GM21576 (cell line): ENCODE results near the gene OR1F1.
"Not testable (repeated sequence)": the region's sequence is repeated elsewhere in the genome, so short reads cannot be mapped to it uniquely, and the experiment has no call there.

Source experiments
- ATAC-seq: cut with Tn5 transposase; IDR thresholded peaks from one replicate; pipeline ENCODE4 v1.9.1; 2021; ENCODE audit warnings: mild to moderate bottlenecking, moderate library complexity; ENCODE audit not compliant: unreplicated experiment

The OR1F1 gene

GRCh38 chr16:3173892-3174617 is 13.9 kb upstream of the OR1F1 start:
- ATAC-seq, result no peak

GRCh38 chr16:3174618-3175148 is 13.3 kb upstream of the OR1F1 start:
- no peak for ATAC-seq

DNA sequence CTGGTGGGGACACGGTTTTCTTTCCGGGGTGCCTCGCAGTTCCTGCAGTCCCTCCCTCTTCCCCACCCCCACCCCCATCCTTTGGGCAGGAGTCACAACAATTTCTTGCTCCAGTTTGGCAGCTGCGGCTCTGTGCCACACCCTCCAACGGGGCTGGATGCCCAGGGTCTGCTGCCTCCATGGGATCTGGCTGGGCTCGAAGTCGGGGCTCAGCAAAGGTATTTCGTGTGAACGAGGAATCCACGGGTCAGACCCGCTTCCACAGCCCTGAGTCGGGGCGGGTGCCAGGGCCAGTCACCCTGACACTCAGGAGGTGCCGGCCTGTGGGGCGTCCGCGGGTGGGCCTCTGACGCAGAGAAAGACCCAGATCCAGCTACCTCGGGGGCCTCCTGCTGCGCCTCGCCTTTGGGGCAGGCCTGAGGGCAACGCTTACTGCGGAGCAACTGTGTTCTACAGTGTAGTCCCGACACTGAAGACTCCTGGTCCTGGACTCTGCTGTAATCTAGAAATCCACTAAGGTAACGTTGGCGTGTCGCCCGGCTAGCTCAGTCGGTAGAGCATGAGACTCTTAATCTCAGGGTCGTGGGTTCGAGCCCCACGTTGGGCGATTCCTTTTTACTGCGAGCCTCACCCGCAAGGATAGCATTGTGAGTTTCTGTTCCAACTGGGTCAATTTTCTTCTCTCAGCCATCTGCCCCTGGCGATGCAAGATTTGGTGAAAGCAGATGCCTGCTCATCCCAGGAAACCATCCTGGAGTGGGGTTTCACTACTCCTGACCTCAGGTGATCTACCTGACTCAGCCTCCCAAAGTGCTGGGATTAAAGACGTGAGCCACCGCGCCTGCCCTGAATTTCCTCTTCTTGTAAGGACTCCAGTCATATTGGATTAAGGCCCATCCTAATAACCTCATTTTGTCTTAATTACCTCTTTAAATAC is 12.6 kb upstream of the OR1F1 start:
- ATAC-seq, result no peak

- ATAC-seq, result no peak
Observed at GRCh38 chr16:3179651-3180050, 8.4 kb upstream of the OR1F1 start.

GRCh38 chr16:3180445-3180878 is 7.5 kb upstream of the OR1F1 start:
- no peak for ATAC-seq

DNA sequence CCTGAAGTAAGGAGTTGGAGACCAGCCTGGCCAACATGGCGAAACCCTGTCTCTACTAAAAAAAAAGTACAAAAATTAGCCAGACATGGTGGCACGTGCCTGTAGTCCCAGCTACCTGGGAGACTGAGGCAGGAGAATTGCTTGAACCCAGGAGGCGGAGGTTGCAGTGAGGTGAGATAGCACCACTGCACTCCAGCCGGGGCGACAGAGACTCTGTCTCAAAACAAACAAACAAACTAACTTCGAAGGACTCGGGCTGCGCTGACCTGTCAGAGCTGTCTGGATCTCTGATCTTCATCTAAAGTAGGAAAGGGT is 5.8 kb upstream of the OR1F1 start:
- ATAC-seq, result not testable (repeated sequence)

DNA sequence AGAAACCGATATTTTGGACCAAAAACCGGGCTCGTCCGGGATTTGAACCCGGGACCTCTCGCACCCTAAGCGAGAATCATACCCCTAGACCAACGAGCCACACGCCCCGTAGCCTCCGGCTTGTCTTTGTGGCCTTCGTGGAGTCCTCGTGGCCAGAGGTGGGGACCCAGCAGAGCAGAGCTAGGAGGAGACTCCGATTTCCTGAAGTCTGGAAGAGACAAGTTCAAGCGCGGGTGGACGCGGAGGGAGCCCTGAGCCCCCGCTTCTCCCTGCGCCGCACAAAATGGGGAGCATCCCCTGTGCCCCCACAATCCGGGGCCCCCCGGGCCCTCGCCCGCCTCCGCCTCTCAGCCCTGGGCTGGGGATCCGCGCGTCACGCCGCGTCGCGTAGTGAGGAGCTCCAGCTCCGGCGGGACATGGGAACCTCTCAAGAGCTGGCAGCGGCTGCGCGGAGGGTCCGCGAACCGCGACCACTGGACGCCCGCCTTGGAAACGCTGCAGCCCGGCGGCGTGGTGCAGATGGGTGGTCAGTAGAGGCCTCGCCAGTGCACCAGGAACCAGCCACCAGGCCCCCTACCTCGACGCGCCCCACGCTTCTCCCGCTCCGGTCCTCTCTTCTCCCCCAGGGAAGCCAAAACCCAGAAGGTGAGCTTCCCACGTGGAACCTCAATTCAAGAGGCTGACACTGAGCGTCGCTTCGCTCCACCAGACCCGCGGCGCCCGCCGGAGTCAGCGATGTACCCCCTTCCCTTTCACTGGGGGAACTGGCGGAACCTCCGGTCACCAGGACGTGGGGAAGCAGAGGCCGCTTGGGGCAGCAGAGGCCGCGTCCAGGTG is 5.2 kb upstream of the OR1F1 start:
- no peak for ATAC-seq

DNA sequence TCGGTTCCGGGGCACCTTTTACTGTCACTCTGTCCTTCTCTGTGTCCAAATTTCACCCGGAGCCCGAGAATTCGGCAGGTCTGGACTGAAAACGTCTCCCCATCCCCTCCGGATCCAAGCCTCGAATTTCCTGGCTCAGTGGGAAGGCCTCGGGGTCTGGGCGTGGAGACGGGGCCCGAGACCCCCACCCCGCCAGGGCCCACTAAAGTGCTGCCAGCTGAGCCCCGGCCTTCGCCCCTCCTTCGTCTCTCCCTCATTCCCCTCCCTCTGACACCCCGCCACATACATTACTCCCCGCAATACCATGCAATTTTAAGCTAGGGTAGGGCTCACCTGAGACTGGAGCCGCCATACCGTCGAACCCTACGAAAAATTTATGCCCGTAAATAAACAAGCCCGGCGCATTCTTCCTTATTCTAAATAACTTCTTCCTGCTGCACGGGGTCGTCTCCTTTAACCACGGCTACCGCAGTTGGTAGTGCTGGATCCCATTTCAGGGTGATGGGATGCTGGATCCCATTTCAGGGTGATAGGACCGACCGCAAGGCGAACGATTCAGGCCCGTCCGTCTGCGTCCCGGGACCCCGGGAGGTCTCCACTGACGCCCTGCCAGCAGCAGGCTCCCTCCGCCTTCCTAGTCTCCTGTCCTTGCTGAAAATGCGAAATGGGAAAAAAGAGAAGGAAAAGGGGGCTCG is 4.4 kb upstream of the OR1F1 start:
- ATAC-seq, result no peak

DNA sequence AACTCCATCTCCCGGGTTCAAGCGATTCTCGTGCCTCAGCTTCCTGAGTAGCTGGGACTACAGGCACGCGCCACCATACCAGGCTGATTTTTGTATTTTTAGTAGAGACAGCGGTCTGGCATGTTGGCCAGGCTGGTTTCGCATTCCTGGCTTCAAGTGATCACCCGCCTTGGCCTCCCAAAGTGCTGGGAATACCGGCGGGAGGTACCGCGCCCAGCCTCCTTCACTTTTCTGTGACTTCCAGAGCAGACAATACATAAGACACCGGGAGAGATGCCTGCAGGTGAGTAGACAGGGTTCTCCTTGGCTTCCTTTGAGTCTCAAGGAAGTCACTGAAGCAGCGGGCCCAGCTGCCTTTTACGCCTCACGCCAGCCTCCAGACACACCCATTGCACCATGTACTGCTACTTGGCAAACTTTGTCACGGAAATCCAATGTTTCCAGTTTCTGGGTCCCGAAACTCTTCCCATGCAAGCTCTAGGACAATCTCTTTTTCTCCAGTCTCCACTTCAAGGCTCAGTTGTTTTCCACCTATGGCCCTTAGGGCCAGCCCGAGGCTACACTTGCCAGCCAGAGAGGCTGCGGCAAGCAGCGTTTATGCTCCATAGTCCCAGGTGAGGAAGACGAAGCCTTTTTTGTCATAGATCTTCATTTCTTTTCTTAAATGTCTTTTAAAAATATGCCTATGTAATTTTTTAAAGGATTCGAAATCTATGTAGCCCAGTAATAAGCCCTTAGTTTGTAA is 886 bp upstream of the OR1F1 start:
- no peak for ATAC-seq

- no peak for ATAC-seq
Observed at GRCh38 chr16:3188675-3188924, 596 bp downstream of the OR1F1 start.

DNA sequence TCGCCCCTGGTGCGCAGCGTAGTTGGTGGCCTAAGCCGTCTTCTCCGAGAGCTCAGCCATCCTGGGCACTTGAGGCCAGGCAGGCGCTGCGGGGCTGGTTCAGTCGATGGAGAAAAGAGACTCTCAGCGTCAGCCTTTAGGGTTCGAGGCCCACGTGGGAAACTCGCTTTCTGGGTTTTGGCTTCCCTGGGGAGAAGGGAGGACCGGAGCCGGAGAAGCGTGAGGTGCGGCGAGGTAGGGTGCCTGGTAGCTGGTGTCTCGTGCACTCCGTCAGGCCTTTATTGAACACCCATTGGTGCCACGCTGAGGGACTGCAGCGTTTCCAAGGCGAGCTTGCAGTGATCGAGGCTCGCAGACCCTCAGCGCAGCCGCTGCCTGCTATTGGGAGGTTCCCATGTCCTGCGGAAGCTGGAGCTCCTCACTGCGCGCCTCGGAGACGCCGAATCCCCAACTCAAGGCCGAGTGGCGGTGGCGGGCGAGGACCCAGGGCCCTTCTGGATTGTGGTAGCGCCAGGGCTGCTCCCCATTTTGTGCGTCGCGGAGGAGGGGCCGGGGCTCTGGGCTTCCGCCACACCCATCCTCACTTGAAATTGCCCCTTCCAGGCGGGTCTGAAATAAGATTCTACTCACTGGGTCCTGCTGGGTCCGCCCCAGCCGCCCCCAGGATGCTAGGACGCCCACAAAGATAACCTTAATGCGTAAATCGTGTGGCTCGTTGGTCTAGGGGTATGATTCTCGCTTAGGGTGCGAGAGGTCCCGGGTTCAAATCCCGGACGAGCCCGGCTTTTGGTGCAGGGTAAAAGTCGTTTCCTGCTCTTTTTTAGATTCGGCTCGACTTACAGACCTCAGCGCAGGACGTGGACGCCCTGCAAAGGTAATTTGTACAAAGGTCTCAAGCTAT is 1.2 kb downstream of the OR1F1 start:
- no peak for ATAC-seq

- ATAC-seq, result no peak
Observed at GRCh38 chr16:3189869-3190268, 1.9 kb downstream of the OR1F1 start.

DNA sequence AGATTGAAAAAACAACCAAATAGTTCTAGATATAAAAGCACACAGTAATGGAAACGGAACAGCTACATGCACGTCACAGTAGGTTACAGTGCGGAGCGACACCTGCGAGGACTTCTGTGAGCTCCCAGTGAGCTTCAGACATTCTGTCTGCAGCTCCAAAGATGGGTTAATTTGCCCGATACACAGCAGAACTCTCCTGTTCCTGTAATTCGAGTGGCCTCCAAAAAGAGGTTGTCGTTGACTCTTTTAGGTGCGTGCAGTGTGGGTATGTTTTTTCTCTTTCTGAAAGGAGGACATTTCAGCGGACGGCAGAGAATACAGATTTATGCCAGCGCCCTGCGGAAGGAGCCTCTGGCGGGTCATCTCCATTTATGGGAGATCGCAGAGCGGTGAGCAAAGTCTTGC is 2.9 kb downstream of the OR1F1 start:
- ATAC-seq, result no peak

DNA sequence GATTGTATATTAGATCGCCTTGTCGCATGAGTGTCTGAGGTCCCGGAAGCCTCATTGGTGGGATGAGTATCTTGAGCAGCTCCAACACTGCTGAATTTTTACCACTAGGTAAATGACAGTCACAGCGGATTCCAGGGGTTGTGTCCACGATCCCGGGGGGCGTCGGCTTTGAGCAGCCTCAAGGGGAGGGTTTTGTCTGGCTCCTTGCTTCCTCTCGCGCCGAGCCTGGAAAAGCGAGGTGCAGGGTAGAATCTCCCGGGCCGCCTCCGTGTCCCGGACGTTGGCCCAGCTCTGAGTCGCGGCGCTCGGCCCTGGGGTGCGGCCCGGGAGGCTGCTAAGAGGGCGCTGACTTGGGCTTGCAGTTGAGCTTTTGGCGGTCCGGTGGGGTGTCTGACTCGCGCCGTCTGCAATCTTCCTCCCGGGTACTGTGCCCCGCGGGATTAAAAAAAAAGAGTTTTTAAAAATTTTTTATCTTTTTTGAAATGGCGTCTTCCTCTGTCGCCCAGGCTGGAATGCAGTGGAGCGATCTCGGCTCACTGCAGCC is 4.5 kb downstream of the OR1F1 start:
- ATAC-seq, result no peak

DNA sequence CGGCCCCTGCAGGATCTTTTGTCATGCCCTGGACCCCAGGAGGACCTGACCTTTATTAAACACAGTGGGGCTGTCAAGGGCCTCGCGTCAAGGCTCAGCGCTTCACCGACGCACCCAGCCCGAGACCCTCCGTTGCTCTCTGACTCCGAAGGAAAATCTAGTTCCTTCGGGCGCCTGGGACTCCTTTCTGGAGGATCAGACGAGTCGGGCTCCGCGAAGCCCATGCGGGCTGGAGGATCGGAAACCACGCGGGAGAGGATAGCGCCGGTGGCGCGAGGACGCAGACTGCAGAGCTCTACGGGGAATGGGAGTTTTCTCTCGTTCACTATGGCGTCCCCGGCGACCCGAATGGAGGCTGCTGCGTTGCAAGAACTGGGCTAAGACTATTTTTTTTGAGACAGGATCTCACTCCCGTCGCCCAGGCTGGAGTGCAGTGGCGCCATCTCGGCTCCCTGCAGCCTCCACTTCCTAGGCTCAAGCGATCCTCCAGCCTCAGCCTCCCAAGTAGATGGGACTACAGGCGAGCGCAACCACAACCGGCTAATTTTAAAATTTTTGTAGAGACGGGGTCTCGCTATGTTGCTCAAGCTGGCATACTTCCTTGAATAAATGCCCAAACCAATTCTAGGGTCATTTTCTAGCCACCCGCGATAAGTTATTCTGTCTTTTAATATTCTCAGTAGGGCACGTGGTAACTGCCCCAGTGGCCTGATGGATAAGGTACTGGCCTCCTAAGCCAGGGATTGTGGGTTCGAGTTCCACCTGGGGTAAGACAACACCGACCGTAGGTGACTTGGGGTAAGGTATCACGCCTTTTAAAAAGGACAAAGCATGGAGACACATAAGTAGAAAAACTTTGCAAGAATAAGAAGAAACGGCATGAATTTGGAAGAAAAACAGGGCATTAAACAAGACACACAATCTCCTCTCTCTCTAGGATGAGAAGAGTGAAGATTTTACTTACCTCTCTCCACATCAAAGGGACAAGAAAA is 5.5 kb downstream of the OR1F1 start:
- ATAC-seq, result no peak

- ATAC-seq, result no peak
Observed at GRCh38 chr16:3194792-3195191, 6.8 kb downstream of the OR1F1 start.

GRCh38 chr16:3195975-3196374 is 8.0 kb downstream of the OR1F1 start:
- no peak for ATAC-seq
